Activated T-cell treated with anti-CD3 and anti-CD28 coated beads for 1 hour (primary cell): ENCODE data around the gene NAPEPLD.
A peak's percentile ranks its signal among the peaks of the same experiment; 100 is the strongest.
"Not testable (repeated sequence)": the region's sequence is repeated elsewhere in the genome, so short reads cannot be mapped to it uniquely, and the experiment has no call there.

ENCODE experiments used
- DNase-seq: peaks from one replicate; pipeline ENCODE4 v3.0.0-alpha.2; 2020; ENCODE audit warnings: low read depth

The NAPEPLD gene

GRCh38 chr7:103065667-103066066 lies 83.2 kb downstream of the NAPEPLD start:
- peak; percentile 31 for DNase-seq

- DNase-seq, result no peak
These were observed 85.0 kb downstream of the NAPEPLD start for GRCh38 chr7:103063895-103064294.

- DNase-seq, result no peak
These were observed 89.4 kb downstream of the NAPEPLD start for GRCh38 chr7:103059471-103059870.

- DNase-seq, result no peak
These were observed 90.8 kb downstream of the NAPEPLD start for GRCh38 chr7:103058122-103058521.

- not testable (repeated sequence) for DNase-seq
These were observed 92.9 kb downstream of the NAPEPLD start for GRCh38 chr7:103056006-103056405.

DNA sequence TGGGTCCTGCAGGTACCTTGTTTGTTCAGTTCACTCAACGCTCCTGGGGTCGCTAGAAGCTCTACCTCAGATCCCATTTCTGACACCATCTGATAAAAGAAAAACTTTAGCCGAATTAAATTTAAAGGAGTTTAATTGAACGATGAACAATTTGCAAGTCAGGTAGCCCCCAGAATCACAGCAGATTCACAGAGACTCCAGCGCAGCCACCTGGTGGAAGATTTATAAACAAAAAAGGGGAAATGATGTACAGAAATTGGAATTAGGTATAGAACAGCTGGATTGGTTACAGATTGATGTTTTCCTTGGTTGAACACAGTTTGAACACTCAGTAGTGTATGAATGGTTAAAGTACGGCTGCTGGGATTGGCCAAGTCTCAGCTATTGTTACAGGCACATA lies 97.4 kb downstream of the NAPEPLD start:
- DNase-seq, result no peak
